ACC112 (cell line): Measurements from ENCODE around the gene NF1.

Experiments
- H2AFZ ChIP-seq: fragments of 200-600 bp; sonication (generic); one replicate; pipeline ENCODE4 v1.6.0; 2017; ENCODE audit warnings: antibody characterized with exemption, low read length; ENCODE audit not compliant: unreplicated experiment
- H3K27ac ChIP-seq: fragments of 200-600 bp; sonication (generic); 2 replicates; pipeline ENCODE4 v1.5.1; 2014; ENCODE audit warnings: low read depth, mild to moderate bottlenecking, antibody characterized with exemption, low read length, moderate library complexity
- H3K27me3 ChIP-seq: fragments of 200-600 bp; sonication (generic); 2 replicates; pipeline ENCODE4 v1.6.1; 2014; ENCODE audit warnings: mild to moderate bottlenecking, antibody characterized with exemption, low read length, moderate library complexity, mixed read lengths; ENCODE audit not compliant: insufficient read depth
- H3K36me3 ChIP-seq: fragments of 200-600 bp; sonication (generic); 2 replicates; pipeline ENCODE4 v1.6.1; 2016; ENCODE audit warnings: mild to moderate bottlenecking, antibody characterized with exemption, low read length, moderate library complexity, mixed read lengths; ENCODE audit not compliant: insufficient read depth
- H3K4me1 ChIP-seq: fragments of 200-600 bp; sonication (generic); one replicate; pipeline ENCODE4 v1.6.1; 2016; ENCODE audit warnings: low read length, mixed read lengths; ENCODE audit not compliant: insufficient read depth, unreplicated experiment, control insufficient read depth
- H3K4me3 ChIP-seq: fragments of 200-600 bp; sonication (generic); 2 replicates; pipeline ENCODE4 v1.5.1; 2014; ENCODE audit warnings: mild to moderate bottlenecking, low read depth, low read length
- H3K79me2 ChIP-seq: fragments of 200-600 bp; sonication (generic); one replicate; pipeline ENCODE4 v1.6.0; 2016; ENCODE audit warnings: low read length; ENCODE audit not compliant: control insufficient read depth, unreplicated experiment, insufficient read depth

The NF1 gene

GRCh38 chr17:31130286-31131224 lies 35.8 kb downstream of the NF1 start:
- no peak overlapping the region for H2AFZ ChIP-seq

GRCh38 chr17:31131299-31131698 lies 36.5 kb downstream of the NF1 start:
- no peak overlapping the region for H3K27ac ChIP-seq
- H2AFZ ChIP-seq, result no peak overlapping the region
- H3K4me1 ChIP-seq, result no peaks in the 10 kb centered on the region
- no peaks in the 10 kb centered on the region for H3K27me3 ChIP-seq
- H3K79me2 ChIP-seq, result peaks cover 61% of the 10 kb centered on the region
- H3K4me3 ChIP-seq, result no peak overlapping the region
- H3K36me3 ChIP-seq, result no peaks in the 10 kb centered on the region

More at GRCh38 chr17:31130286-31131224, 35.8 kb downstream of the NF1 start:
- no peaks in the 10 kb centered on the region for H3K36me3 ChIP-seq
- no peaks in the 10 kb centered on the region for H3K27me3 ChIP-seq
- H3K4me1 ChIP-seq, result no peaks in the 10 kb centered on the region
- no peak overlapping the region for H3K27ac ChIP-seq
- peaks cover 65% of the 10 kb centered on the region for H3K79me2 ChIP-seq
- no peak overlapping the region for H3K4me3 ChIP-seq

DNA sequence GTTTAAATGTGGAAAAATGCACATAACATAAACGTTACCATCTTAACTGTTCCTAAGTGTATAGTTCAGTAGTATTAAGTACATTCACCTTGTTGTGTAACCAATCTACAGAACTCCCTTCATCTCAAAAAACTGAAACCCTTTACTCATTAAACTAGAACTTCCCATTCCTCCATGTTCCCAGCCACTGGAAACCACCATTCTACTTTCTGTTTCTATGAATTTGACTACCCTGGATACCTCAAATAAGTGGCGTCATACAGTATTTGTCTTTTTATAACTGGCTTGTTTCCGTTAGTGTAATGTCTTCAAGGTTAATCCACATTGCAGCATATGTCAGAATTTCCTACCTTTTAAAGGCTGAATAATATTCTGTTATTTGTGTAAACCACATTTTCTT lies 38.2 kb downstream of the NF1 start:
- Histone ChIP-seq H2AFZ (no peak overlapping the region), H3K4me3 (no peak overlapping the region), H3K36me3 (0 out of 2 replicates have a peak, but pooled peaks cover 4% of the 10 kb centered on the region), H3K4me1 (no peaks in the 10 kb centered on the region), H3K79me2 (peaks cover 56% of the 10 kb centered on the region), H3K27ac (no peak overlapping the region), H3K27me3 (no peaks in the 10 kb centered on the region)

GRCh38 chr17:31134576-31134975 lies 39.8 kb downstream of the NF1 start:
- no peaks in the 10 kb centered on the region for H3K4me1 ChIP-seq

DNA sequence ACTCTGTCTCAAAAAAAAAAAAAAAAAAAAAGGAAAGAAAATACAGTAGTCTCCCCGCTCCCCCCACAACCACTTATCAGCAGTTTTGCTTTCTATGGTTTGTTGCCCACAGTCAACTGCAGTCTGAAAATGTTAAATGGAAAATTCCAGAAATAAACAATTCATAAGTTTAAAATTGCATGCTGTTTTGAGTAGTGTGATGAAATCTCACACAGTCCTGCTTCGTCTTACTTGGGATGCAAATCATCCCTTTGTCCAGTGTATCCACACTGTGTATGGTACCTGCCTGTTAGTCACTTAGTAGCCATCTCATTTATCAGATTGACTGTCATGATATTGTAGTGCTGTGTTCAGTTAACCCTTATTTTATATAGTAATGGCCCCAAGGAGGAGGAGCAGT lies 41.5 kb downstream of the NF1 start:
- no peaks in the 10 kb centered on the region for H3K27me3 ChIP-seq
- peaks cover 42% of the 10 kb centered on the region for H3K79me2 ChIP-seq
- H3K27ac ChIP-seq, result no peak overlapping the region
- H2AFZ ChIP-seq, result no peak overlapping the region
- H3K36me3 ChIP-seq, result peaks cover 14% of the 10 kb centered on the region; the same call in 1 of the 2 replicates
- H3K4me1 ChIP-seq, result no peaks in the 10 kb centered on the region
- H3K4me3 ChIP-seq, result no peak overlapping the region

More at GRCh38 chr17:31134576-31134975, 39.8 kb downstream of the NF1 start:
- Histone ChIP-seq H3K36me3 (peaks cover 8% of the 10 kb centered on the region; the same call in 1 of the 2 replicates), H3K27ac (no peak overlapping the region), H3K79me2 (peaks cover 50% of the 10 kb centered on the region), H3K4me3 (no peak overlapping the region), H3K27me3 (no peaks in the 10 kb centered on the region), H2AFZ (no peak overlapping the region)

DNA sequence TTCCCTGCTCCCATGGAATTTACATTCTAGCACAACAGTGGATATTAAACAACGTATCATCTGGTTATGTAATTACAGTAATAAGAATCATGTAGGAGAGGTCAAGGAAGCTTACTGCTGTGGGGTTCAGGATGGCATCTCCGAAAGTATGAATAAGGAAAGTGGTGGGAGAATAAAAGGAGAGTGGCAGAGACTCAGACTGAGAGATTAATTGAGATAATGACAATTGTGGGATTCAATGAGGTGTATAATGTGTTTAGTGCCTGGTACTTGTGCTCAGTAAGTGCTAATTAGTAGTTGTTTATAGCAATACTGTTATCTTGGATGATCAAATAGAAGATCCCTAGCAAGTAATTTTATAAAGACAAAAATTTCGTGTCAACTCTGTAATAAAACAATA lies 45.3 kb downstream of the NF1 start:
- H2AFZ ChIP-seq, result no peak overlapping the region
- H3K4me1 ChIP-seq, result no peaks in the 10 kb centered on the region
- H3K79me2 ChIP-seq, result peaks cover 40% of the 10 kb centered on the region
- peaks cover 18% of the 10 kb centered on the region; the same call in 1 of the 2 replicates for H3K36me3 ChIP-seq
- H3K27me3 ChIP-seq, result no peaks in the 10 kb centered on the region
- no peak overlapping the region for H3K4me3 ChIP-seq
- no peak overlapping the region for H3K27ac ChIP-seq

GRCh38 chr17:31144428-31144827 lies 49.7 kb downstream of the NF1 start:
- Histone ChIP-seq H3K27ac (no peak overlapping the region), H3K4me3 (no peak overlapping the region), H3K36me3 (peaks cover 12% of the 10 kb centered on the region; the same call in 1 of the 2 replicates), H2AFZ (no peak overlapping the region), H3K27me3 (no peaks in the 10 kb centered on the region), H3K79me2 (peaks cover 29% of the 10 kb centered on the region), H3K4me1 (peaks cover 7% of the 10 kb centered on the region)

GRCh38 chr17:31144836-31145235 lies 50.1 kb downstream of the NF1 start:
- Histone ChIP-seq H3K79me2 (peaks cover 29% of the 10 kb centered on the region), H3K27me3 (no peaks in the 10 kb centered on the region), H3K27ac (no peak overlapping the region), H3K4me1 (peaks cover 7% of the 10 kb centered on the region), H3K36me3 (0 out of 2 replicates have a peak, but pooled peaks cover 8% of the 10 kb centered on the region), H2AFZ (no peak overlapping the region), H3K4me3 (no peak overlapping the region)

GRCh38 chr17:31147507-31148202 lies 52.9 kb downstream of the NF1 start:
- Histone ChIP-seq H3K36me3 (0 out of 2 replicates have a peak, but pooled peaks cover 4% of the 10 kb centered on the region), H2AFZ (no peak overlapping the region), H3K27ac (no peak overlapping the region), H3K4me1 (peaks cover 7% of the 10 kb centered on the region), H3K4me3 (no peak overlapping the region), H3K79me2 (peaks cover 18% of the 10 kb centered on the region), H3K27me3 (no peaks in the 10 kb centered on the region)

DNA sequence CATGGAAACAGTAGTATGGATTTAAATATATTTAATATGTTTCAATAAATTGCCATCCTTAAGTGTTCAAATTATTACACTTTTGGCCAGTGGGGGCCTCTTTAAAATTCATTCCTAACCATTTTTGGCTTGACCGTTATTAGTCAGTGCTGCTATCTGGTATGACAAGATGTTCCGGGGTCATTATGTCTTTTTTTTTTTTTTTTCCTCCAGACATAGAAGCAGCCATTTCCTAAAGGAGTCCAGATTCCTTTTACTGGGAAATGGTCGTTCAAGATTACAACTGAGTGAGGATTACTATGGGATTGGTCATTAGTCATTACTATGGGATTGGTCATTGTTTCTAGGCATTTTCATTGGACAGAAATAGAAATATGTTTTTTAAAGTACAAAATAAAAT lies 53.4 kb downstream of the NF1 start:
- Histone ChIP-seq H3K36me3 (0 out of 2 replicates have a peak, but pooled peaks cover 4% of the 10 kb centered on the region), H3K79me2 (peaks cover 18% of the 10 kb centered on the region), H3K27ac (no peak overlapping the region), H3K4me1 (peaks cover 7% of the 10 kb centered on the region), H3K27me3 (no peaks in the 10 kb centered on the region), H3K4me3 (no peak overlapping the region), H2AFZ (no peak overlapping the region)
